Fibroblast of upper back skin (primary cell): ENCODE results near the gene TMEM59L.
"Not testable (repeated sequence)": the region's sequence is repeated elsewhere in the genome, so short reads cannot be mapped to it uniquely, and the experiment has no call there.

Experiments used
- DNase-seq: peaks from one replicate; pipeline ENCODE4 v3.0.0-alpha.2; 2013

Gene TMEM59L

GRCh38 chr19:18594096-18594823, 18.4 kb upstream of the TMEM59L start:
- peak; percentile 69 for DNase-seq

GRCh38 chr19:18594824-18595373, 17.8 kb upstream of the TMEM59L start:
- no peak for DNase-seq

GRCh38 chr19:18595475-18595874, 17.2 kb upstream of the TMEM59L start:
- DNase-seq: no peak

GRCh38 chr19:18596752-18597157, 15.9 kb upstream of the TMEM59L start:
- DNase-seq: peak; percentile 14

- no peak for DNase-seq
These were observed 14.6 kb upstream of the TMEM59L start for GRCh38 chr19:18597809-18598660.

- no peak for DNase-seq
These were observed 13.2 kb upstream of the TMEM59L start for GRCh38 chr19:18599485-18599884.

GRCh38 chr19:18600692-18601397, 11.8 kb upstream of the TMEM59L start:
- not testable (repeated sequence) for DNase-seq

GRCh38 chr19:18601875-18602274, 10.8 kb upstream of the TMEM59L start:
- DNase-seq: no peak

GRCh38 chr19:18603255-18603957, 9.3 kb upstream of the TMEM59L start:
- DNase-seq: no peak

- no peak for DNase-seq
These were observed 8.5 kb upstream of the TMEM59L start for GRCh38 chr19:18603958-18604819.

GRCh38 chr19:18604820-18605159, 7.9 kb upstream of the TMEM59L start:
- DNase-seq: no peak

GRCh38 chr19:18605196-18605545, 7.5 kb upstream of the TMEM59L start:
- DNase-seq: no peak

- no peak for DNase-seq
These were observed 7.0 kb upstream of the TMEM59L start for GRCh38 chr19:18605546-18606280.

GRCh38 chr19:18606281-18607225, 6.1 kb upstream of the TMEM59L start, which contains the start of gene CRLF1:
CRLF1 (minus strand) TSS chr19:18606799; CDS start chr19:18606656, 143 bp downstream.
- no peak for DNase-seq

GRCh38 chr19:18607226-18608101, 5.2 kb upstream of the TMEM59L start:
- no peak for DNase-seq

- DNase-seq: no peak
These were observed 4.4 kb upstream of the TMEM59L start for GRCh38 chr19:18608102-18608804.

GRCh38 chr19:18608805-18609716, 3.6 kb upstream of the TMEM59L start:
- no peak for DNase-seq
